HG03045 (cell line): ENCODE measurements around the gene MAGOHB.

Source experiments
- ATAC-seq: cut with Tn5 transposase; IDR thresholded peaks from one replicate; pipeline ENCODE4 v1.9.1; 2021; ENCODE audit warnings: mild to moderate bottlenecking, moderate library complexity; ENCODE audit not compliant: unreplicated experiment

Gene MAGOHB

DNA sequence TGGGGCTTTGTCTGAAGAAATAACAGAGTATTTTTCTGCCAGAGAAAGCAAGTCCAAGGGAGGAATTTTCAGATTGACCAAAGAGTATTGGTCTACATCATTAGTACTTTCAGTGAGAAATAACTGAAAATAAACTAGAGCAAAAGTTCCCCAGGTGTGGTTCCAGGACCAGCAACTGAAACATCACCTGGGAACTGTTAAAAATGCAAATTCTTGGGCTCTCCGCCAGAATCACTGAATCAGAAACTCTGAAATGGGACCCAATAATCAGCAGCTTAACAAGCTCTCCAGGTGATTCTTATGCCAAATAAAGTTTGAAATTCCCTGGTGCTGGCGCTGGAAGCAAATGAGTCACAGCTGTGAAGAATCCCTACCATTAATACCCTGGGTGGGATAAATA, 55.6 kb downstream of the MAGOHB start:
- ATAC-seq, result peak; percentile 64

DNA sequence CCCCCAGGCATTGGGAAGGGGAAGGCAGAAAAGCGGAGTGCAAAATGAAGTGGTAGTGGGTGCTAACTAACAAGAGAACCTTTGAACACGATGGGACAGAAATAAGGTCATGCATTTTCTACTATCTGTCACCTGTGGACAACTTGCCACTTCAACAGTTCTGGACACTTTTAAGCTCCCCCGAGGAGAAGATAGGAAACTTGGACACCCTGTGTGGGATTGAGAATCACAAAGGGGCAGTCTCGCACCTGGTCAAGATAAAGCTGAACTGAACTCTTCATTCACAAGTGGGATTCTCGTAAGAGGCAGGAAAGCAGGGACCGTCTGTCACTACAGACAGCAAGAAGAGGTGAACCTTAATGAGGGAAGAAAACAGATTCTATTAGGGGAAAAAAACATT, 56.1 kb downstream of the MAGOHB start:
- peak; percentile 7 for ATAC-seq

DNA sequence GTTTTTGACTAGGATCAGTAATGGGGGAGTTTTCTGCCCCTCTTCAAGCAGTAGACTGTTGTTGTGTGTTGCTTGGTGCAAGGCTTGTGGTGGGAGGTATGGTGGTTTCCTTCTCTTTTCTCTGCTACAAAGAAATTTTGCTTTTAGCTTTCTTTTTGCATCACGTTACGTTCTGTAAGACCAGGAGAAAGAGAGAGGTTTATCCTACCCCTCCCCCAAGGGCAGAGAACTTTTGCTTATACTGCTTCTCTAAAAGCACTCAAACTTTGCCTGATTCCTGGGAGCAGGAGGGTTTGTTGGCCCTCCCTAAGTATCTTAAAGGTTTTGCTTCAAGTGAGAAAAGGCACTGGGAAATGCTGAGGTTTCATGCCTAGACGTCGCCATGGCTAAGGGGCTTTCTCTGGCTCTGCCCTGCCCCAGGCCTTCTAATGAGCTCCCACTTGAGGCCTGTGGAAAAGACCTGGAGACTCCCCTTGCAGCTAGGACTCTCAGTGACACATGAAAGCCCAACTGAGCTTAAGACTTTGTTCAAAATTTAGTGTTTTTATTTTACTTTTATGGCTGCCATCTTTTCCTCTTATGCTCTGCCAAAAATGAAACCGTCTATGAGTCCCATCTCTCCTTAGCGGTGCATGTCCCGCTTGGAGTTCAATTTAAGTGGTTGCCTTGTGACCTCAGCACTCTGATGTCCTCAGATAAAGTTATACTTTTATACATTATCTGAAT, 58.5 kb downstream of the MAGOHB start:
- no peak for ATAC-seq

DNA sequence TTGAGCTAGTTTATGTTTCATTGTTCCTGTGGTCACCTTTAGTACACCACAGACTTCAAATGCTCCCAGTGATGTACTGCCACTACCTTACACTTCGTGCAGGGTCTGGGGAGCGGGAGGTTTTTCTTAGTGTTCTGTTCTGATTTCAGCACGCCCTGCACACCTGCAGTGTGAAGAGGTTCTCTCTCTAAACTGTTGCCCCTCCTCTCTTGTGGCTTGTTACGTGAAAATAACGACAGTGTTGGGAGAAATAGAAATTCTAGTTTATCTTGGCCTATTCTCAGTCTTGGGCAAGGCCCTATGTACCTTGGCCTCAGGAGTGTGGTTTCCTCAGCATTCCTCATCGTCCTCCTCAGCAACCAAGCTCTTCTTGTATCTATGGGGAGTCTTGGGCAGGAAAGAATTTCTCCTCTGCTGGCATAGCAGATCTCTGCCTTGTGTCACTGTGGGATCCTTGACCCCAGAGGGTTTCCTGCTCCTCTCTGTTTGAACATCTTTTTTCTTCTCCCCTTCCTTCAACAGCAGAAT, 59.1 kb downstream of the MAGOHB start:
- ATAC-seq, result no peak
